ENCODE measurements around the gene PRR23C.

Gene PRR23C

GRCh38 chr3:138995706-138996105 is 49.0 kb downstream of the PRR23C start:
- no peak for DNase-seq (ENCODE audit: low read depth)
